ENCODE measurements around the gene SPACDR.

Gene SPACDR

GRCh38 chr7:100407285-100408180 lies 56.5 kb downstream of the SPACDR start:
- DNase-seq = peak; percentile 26

GRCh38 chr7:100406767-100407166 lies 57.3 kb downstream of the SPACDR start:
- DNase-seq = no peak
